SJSA1 (cell line): Measurements from ENCODE around the gene NIPSNAP3A. TPM values are rescaled to one million over a fixed set of nuclear protein-coding genes. Genes with fewer than 3 reads are reported as not detected.
A peak's percentile ranks its signal among the peaks of the same experiment; 100 is the strongest.
"Not testable (repeated sequence)": the region's sequence is repeated elsewhere in the genome, so short reads cannot be mapped to it uniquely, and the experiment has no call there.

Experiments used
- DNase-seq, 2 experiments: peaks; one replicate each; pipeline ENCODE4 v3.0.0-alpha.2; 2015 to 2020; ENCODE audit warnings: low spot score in 2 of 2, low read depth in 1 of 2
- H3K27ac ChIP-seq: fragments of 250-450 bp; sonication (Bioruptor Pico); 2 replicates; pipeline ENCODE4 v1.5.1; 2020; ENCODE audit warnings: mild to moderate bottlenecking, moderate library complexity
- H3K27me3 ChIP-seq: fragments of 250-450 bp; sonication (Bioruptor Pico); replicated peaks from 2 replicates; pipeline ENCODE4 v1.5.1; 2020; ENCODE audit warnings: mild to moderate bottlenecking, moderate library complexity
- H3K36me3 ChIP-seq: fragments of 250-450 bp; sonication (Bioruptor Pico); 2 replicates; pipeline ENCODE4 v1.5.1; 2020; ENCODE audit warnings: mild to moderate bottlenecking
- H3K4me1 ChIP-seq: fragments of 250-450 bp; sonication (Bioruptor Pico); replicated peaks from 2 replicates; pipeline ENCODE4 v1.6.1; 2021; ENCODE audit warnings: mild to moderate bottlenecking
- H3K4me3 ChIP-seq: fragments of 250-450 bp; sonication (Bioruptor Pico); 2 replicates; pipeline ENCODE4 v1.5.1; 2020; ENCODE audit warnings: mild to moderate bottlenecking
- H3K9me3 ChIP-seq: fragments of 250-450 bp; sonication (Bioruptor Pico); replicated peaks from 2 replicates; pipeline ENCODE4 v1.5.1; 2020; ENCODE audit warnings: mild to moderate bottlenecking
- total RNA-seq: library from RNA; depleted of rRNA; stranded (reverse); fragments of >200 nt; shearing (Covaris generic); gene quantifications from 2 replicates; pipeline ENCODE4 v1.2.3, GENCODE V29; 2014; rRNA removed

Gene NIPSNAP3A
- 65.2 and 79.8 TPM in 2 replicates for total RNA-seq

DNA sequence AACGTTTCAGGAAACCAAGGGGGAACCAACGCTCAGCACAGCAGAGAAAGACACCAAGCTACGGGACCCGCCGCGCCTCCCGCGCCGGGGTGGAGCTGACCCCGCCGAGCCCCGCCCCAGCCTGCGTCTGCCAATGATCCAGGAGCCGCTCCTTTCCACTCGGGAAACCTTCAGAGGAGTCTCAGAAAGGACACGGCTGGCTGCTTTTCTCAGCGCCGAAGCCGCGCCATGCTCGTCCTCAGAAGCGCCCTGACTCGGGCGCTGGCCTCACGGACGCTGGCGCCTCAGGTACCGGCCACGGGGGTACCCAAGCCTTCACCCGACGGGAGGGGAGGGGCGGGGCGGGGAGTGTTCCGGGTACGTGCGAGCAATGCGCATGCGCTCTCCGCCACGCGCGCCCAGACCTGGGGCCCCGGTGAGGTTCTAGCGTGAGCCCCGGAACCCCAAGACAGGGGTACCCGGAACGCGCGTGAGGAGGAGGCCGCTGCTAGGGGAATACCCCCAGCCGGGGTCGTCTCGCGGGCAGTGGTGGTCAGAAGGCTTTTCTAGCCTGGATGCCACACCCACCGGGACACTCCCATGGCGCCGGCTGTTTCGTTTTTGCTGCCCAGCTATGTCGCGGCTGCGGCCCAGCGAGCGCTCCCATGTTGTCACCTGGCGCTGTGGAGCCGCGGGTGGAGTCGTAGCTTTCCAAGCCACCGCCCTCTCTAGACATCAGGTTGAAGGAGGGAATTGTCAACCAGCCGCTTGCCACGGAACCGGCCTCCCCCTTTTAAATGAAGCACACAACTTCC, at the start of gene NIPSNAP3A:
Gene NIPSNAP3A (plus strand): TSS at position 119 of the 794 bp plus-strand sequence. CDS start 110 bp downstream, at position 229.
- Histone ChIP-seq H3K27ac (peak within 1 kb of the TSS; percentile 86), H3K36me3 (peaks cover 30% of the 10 kb centered on the region), H3K4me1 (peaks cover 15% of the 10 kb centered on the region; the same call in 1 of the 2 replicates), H3K9me3 (no peaks in the 10 kb centered on the region), H3K27me3 (no peaks in the 10 kb centered on the region), H3K4me3 (peak within 1 kb of the TSS; percentile 82)
- peak; percentile 77 to 93 for DNase-seq

DNA sequence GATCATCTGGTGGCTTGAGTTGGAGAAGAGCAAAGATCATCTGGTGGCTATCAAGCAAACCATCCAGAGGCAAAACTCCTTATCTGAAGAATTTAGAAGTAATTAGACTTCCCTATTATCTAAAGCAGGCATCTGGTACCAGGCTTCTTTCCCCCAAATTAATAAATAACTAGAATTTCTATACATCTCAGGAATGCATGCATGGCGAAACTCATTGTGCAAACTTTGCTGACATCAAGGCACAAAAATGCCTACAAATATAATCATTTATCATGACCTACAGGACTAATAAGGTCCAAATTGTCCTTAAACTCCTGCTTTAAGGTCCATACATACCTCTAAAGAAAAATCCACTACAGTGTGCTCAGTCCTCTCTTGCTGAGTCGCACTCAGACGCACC, 47.2 kb upstream of the NIPSNAP3A start:
- no peak for DNase-seq
- H3K4me3 ChIP-seq: no peak overlapping the region
- no peaks in the 10 kb centered on the region; the same call in 1 of the 2 replicates for H3K27me3 ChIP-seq
- H3K4me1 ChIP-seq: no peaks in the 10 kb centered on the region
- H3K9me3 ChIP-seq: no peaks in the 10 kb centered on the region
- no peaks in the 10 kb centered on the region for H3K36me3 ChIP-seq
- H3K27ac ChIP-seq: no peak overlapping the region

DNA sequence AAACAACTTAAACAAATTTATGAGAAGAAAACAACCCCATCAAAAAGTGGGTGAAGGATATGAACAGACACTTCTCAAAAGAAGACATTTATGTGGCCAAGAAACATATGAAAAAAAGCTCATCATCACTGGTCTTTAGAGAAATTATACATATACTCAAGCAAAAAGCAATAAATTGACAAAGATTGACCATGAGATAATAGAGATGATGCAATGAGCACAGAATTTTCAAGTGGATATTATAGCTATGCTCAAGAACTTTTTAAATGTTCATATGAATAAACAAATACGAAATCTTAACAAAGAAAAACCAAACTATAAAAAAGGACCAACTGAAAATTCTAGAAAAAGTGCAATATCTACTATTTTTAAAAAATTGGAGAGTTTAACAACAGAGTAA, 38.7 kb upstream of the NIPSNAP3A start:
- not testable (repeated sequence) for H3K4me3 ChIP-seq, H3K4me1 ChIP-seq, H3K27me3 ChIP-seq, DNase-seq, H3K27ac ChIP-seq, H3K9me3 ChIP-seq, H3K36me3 ChIP-seq

DNA sequence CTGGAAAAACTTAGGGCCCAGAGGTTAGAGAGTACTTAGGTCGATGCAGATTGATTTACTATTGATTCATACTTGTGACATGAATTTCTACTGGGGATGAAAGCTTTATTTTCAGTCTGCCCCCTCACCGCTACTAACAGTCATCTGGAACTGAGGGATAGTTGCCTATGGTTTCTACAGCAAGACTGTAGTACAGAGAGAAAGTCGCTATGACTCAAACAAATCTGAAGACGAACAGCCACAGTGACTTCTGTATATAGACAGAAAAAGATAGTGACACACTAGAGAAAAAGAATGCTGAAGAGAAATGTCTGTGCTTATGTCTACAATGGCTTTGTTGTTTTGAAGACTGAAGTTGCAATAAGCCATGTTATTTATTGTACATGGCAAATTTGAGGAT, 35.9 kb upstream of the NIPSNAP3A start:
- Histone ChIP-seq H3K27me3 (peaks cover 12% of the 10 kb centered on the region; the same call in 1 of the 2 replicates), H3K4me3 (no peak overlapping the region), H3K27ac (no peak overlapping the region), H3K9me3 (no peaks in the 10 kb centered on the region), H3K4me1 (no peaks in the 10 kb centered on the region), H3K36me3 (no peaks in the 10 kb centered on the region)
- no peak for DNase-seq

DNA sequence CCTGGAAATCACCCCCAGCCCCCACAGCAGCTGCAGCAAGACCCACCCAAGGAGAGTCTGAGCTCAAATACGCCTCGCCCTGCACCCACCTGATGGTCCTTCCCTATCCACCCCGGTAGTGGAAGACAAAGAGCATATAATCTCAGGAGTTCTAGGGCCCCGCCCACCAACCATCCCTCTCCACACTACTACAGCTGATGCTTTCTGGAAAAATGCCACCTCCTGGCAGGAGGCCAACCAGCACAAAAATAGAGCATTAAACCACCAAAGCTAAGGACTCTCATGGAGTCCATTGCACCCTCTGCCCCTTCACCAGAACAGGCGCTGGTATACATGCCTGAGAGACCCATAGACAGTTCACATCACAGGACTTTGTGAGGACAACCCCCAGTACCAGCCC, 22.5 kb upstream of the NIPSNAP3A start:
- Histone ChIP-seq H3K36me3 (no peaks in the 10 kb centered on the region), H3K9me3 (no peaks in the 10 kb centered on the region), H3K4me1 (no peaks in the 10 kb centered on the region), H3K4me3 (no peak overlapping the region), H3K27me3 (no peaks in the 10 kb centered on the region), H3K27ac (no peak overlapping the region)
- DNase-seq: no peak

DNA sequence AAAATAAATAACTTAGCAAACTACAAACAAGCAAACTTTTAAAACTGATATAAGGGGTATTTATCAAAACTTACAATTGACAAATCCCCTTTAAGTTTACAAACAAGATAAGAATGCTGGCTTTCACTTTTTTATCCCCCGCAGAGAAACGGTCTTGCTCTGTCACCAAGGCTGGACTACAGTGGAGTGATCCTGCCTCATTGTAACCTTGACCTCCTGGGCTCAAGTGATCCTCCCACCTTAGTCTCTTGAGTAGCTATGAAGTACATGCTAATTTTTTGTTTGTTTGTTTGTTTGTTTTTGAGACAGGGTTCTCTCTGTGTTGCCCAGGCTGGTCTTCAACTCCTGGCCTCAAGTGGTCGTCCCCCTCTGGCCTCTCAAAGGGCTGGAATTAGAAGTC, 9.0 kb upstream of the NIPSNAP3A start:
- Histone ChIP-seq H3K27me3 (no peaks in the 10 kb centered on the region; the same call in 1 of the 2 replicates), H3K4me3 (no peak overlapping the region), H3K36me3 (no peaks in the 10 kb centered on the region), H3K27ac (no peak overlapping the region), H3K4me1 (peaks cover 7% of the 10 kb centered on the region; the same call in 1 of the 2 replicates), H3K9me3 (no peaks in the 10 kb centered on the region)
- no peak for DNase-seq

DNA sequence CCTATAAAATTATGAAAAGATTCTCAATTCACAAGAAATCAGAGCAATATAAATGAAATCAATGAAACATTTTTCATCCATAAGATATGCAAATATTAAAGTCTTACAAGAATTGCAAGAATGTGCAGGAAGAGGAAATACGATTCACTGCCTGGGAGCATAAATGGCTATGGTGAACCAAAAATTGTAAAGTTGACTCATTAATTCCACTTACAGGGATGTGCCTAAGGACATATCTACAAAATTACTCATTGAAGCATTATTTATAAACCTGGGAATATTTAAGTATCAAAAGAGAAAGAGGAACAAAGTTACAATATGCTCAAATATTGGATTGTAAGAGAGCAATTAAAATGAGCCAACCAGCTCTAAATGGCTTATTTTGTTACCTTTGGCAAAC, 6.9 kb upstream of the NIPSNAP3A start:
- Histone ChIP-seq H3K27me3 (no peaks in the 10 kb centered on the region), H3K4me3 (no peak overlapping the region), H3K36me3 (no peaks in the 10 kb centered on the region), H3K4me1 (peaks cover 7% of the 10 kb centered on the region; the same call in 1 of the 2 replicates), H3K9me3 (no peaks in the 10 kb centered on the region), H3K27ac (no peak overlapping the region)
- DNase-seq: no peak

DNA sequence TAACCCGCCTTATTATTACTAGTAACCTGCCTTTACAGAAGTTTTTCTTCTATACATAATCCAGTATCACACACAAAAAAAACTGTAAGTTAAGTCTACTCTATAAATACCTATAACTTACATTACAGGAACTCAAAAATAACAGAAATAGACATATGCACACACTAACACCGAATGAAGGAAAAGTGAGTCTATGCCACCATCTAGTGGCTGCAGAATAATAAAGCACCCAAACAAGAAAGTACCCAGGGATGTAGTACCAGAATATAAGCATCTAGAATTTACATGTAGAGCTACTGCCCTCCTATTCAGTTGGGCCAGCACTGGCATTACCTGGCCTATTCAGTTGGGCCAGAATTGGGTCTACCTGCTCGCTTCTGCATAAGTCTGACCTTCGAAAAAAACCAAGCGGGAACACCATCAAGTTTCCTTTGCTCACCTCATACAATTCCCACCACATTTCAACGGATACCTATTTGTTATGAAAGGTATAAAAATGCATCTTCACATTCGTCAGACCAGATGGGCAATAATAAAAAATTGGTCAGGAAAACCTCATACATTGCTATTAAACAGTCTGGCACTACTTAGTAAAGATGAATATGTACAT, 4.0 kb upstream of the NIPSNAP3A start:
- Histone ChIP-seq H3K9me3 (no peaks in the 10 kb centered on the region), H3K36me3 (peaks cover 7% of the 10 kb centered on the region; the same call in 1 of the 2 replicates), H3K27me3 (no peaks in the 10 kb centered on the region), H3K27ac (no peak overlapping the region), H3K4me3 (no peak overlapping the region), H3K4me1 (peaks cover 13% of the 10 kb centered on the region; the same call in 1 of the 2 replicates)
- DNase-seq: peak in 1 of 2 experiments; percentile 27

DNA sequence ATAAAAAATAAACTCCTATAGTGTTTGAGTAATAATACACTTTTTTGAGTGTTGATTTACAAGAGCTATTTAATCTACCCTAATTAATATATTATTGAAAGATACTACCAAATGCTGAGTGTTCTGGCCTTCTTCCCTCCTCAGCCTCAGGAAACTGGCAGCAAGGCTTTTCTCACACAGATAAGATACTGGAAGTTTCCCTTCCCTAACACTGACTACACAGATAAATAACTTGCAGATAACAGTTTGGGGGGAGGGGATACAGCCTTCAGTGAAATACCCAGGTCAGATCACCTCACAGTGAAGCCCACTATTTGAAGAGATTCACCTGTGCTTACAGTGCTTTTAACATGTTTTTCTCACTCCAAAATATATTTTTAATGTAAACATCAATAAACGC, 1.6 kb upstream of the NIPSNAP3A start:
- Histone ChIP-seq H3K36me3 (peaks cover 12% of the 10 kb centered on the region), H3K27me3 (no peaks in the 10 kb centered on the region), H3K4me3 (no peak overlapping the region), H3K9me3 (no peaks in the 10 kb centered on the region), H3K27ac (no peak overlapping the region), H3K4me1 (peaks cover 17% of the 10 kb centered on the region; the same call in 1 of the 2 replicates)
- no peak for DNase-seq

DNA sequence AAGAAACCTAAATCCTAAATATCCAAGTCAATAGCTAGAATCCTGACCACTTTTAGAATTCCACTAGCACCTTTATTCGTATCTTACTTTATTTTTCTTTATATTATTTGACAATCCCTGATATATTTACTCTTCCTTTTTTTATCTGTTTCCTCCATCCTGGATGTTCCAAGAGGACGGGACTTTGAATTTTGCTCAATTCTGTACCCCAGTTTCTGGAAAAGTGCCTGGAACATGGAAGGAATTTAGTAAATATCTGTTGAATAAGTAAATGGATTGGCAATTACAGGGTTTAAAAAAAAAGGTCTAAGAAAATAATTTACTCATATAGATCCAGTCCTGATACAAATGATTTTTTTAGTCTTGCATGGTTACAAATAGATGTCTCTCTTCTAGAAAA, 1.2 kb upstream of the NIPSNAP3A start:
- H3K9me3 ChIP-seq: no peaks in the 10 kb centered on the region
- DNase-seq: no peak
- H3K36me3 ChIP-seq: peaks cover 17% of the 10 kb centered on the region
- no peaks in the 10 kb centered on the region for H3K27me3 ChIP-seq
- H3K4me1 ChIP-seq: peaks cover 15% of the 10 kb centered on the region; the same call in 1 of the 2 replicates
- H3K4me3 ChIP-seq: no peak overlapping the region
- H3K27ac ChIP-seq: no peak overlapping the region

DNA sequence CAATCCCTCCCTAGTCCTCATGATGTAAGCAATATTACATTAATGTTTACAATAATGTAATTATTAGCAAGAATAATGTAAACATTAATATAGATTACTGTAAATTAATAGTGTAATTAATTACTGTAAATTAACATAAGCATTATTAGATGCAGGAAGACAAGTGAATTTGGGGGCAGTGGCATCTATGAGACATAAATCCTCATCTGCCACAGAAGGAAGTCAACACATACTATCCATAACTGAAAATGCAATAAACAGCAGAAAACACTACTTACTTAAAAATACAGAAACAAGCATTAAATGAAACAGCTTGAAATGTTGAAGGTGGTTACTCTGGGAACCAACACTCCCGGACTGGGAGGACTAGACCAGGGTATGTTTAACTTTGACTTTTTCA, 685 bp upstream of the NIPSNAP3A start:
- Histone ChIP-seq H3K36me3 (peaks cover 22% of the 10 kb centered on the region), H3K4me3 (peak overlapping the region; percentile 82), H3K4me1 (peaks cover 15% of the 10 kb centered on the region; the same call in 1 of the 2 replicates), H3K27me3 (no peaks in the 10 kb centered on the region), H3K27ac (no peak overlapping the region), H3K9me3 (no peaks in the 10 kb centered on the region)
- no peak for DNase-seq

DNA sequence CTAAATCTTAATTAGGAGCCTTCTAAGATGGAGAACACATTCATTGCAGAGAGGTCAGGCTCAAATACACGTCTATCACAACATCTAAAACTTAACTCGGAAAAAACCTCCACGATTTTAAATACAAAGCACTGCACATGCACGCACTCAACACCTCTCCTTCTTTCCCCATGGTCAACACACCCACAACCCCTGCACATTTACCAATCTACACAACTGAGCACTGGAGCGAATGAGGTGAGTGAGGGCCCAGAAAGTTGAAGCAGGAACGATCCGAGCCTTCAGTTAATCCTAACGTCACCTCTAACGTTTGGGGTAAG, 278 bp upstream of the NIPSNAP3A start:
- peak overlapping the region; percentile 82 for H3K4me3 ChIP-seq
- H3K27ac ChIP-seq: peak overlapping the region; percentile 86
- no peak for DNase-seq
- H3K36me3 ChIP-seq: peaks cover 25% of the 10 kb centered on the region
- no peaks in the 10 kb centered on the region for H3K9me3 ChIP-seq
- H3K4me1 ChIP-seq: peaks cover 15% of the 10 kb centered on the region; the same call in 1 of the 2 replicates
- no peaks in the 10 kb centered on the region for H3K27me3 ChIP-seq

DNA sequence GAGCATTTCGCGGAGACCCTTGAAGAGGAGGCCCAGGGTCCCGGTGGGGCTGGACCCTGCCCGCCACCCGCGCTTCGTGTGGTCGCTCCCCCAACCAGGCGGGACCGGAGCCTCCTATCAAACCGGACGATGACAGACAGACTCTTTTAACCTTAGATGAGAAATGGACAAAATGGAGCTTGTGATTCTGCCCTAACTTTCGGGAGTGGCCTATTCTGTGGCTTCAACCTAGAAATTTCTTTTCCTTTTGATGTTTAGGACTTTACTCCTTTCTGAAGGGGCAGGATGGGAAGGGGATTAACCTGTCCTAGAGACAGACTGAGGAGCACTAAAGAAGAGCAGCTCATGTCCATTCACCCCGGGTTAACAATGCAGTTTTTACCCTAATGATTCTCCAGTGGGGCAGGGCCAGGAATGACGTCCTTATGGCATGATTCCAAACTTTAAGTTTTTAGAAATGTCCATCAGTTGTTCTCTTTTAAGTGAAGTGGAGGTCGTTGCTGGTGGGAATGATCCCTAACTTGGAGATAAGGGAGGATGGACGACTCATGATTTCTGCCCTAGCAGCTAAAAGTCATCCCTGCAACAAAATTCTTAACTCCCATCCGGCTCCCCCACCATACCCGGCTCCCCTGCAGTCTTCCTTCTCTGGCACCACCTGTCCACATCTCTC, 1.0 kb downstream of the NIPSNAP3A start:
- peak overlapping the region; percentile 86 for H3K27ac ChIP-seq
- no peaks in the 10 kb centered on the region for H3K9me3 ChIP-seq
- H3K36me3 ChIP-seq: peaks cover 38% of the 10 kb centered on the region
- H3K4me3 ChIP-seq: peak overlapping the region; percentile 82
- DNase-seq: no peak
- H3K4me1 ChIP-seq: peaks cover 15% of the 10 kb centered on the region; the same call in 1 of the 2 replicates
- no peaks in the 10 kb centered on the region for H3K27me3 ChIP-seq
